SU-DHL-6 (cell line): Measurements from ENCODE around the gene DPCD.

Experiments used
- H2AFZ ChIP-seq: fragments of 200-600 bp; sonication (generic); 2 replicates; pipeline ENCODE4 v1.6.1; 2014; ENCODE audit warnings: low read depth, mild to moderate bottlenecking, moderate library complexity, mixed read lengths, antibody characterized with exemption, low read length; ENCODE audit not compliant: severe bottlenecking
- H3F3A ChIP-seq: fragments of 200-600 bp; shearing (Covaris generic); 2 replicates; pipeline ENCODE4 v1.6.0; 2016; ENCODE audit warnings: antibody characterized with exemption, mild to moderate bottlenecking; ENCODE audit not compliant: insufficient read depth
- H3K27ac ChIP-seq: fragments of 200-600 bp; sonication (generic); 2 replicates; pipeline ENCODE4 v1.5.1; 2016; ENCODE audit warnings: low read depth, mild to moderate bottlenecking, low read length, moderate library complexity, mixed read lengths
- H3K27me3 ChIP-seq: fragments of 200-600 bp; sonication (generic), shearing (Covaris generic); 2 replicates; pipeline ENCODE4 v1.6.0; 2014; ENCODE audit warnings: mild to moderate bottlenecking, low read length
- H3K36me3 ChIP-seq: fragments of 200-600 bp; sonication (generic); 2 replicates; pipeline ENCODE4 v1.6.1; 2014; ENCODE audit warnings: mild to moderate bottlenecking, low read length, mixed read lengths
- H3K4me2 ChIP-seq: fragments of 300-600, 200-600 bp; shearing (Covaris generic), sonication (generic); 2 replicates; pipeline ENCODE4 v1.6.0; 2014; ENCODE audit warnings: low read length, low read depth, mild to moderate bottlenecking; ENCODE audit not compliant: poor library complexity, severe bottlenecking
- H3K4me3 ChIP-seq: fragments of 200-600 bp; sonication (generic); 2 replicates; pipeline ENCODE4 v1.5.1; 2014; ENCODE audit warnings: antibody characterized with exemption, low read length, mild to moderate bottlenecking, mixed read lengths; ENCODE audit not compliant: insufficient read depth, poor library complexity, severe bottlenecking
- H3K79me2 ChIP-seq: fragments of 200-600 bp; sonication (generic); 2 replicates; pipeline ENCODE4 v1.6.1; 2014; ENCODE audit warnings: mild to moderate bottlenecking, low read length, moderate library complexity; ENCODE audit not compliant: insufficient read depth
- H3K9ac ChIP-seq: fragments of 200-600 bp; sonication (generic); 2 replicates; pipeline ENCODE4 v1.7.0; 2014; ENCODE audit warnings: mild to moderate bottlenecking, low read length
- H3K9me2 ChIP-seq: fragments of 200-600 bp; sonication (generic); replicated peaks from 2 replicates; pipeline ENCODE4 v1.6.1; 2014; ENCODE audit warnings: low read length; ENCODE audit not compliant: insufficient read depth
- H3K9me3 ChIP-seq: fragments of 200-600 bp; sonication (generic); 2 replicates; pipeline ENCODE4 v1.6.1; 2014; ENCODE audit warnings: low read length, mixed read lengths; ENCODE audit not compliant: insufficient read depth
- H4K20me1 ChIP-seq: fragments of 200-600 bp; sonication (generic); 2 replicates; pipeline ENCODE4 v1.6.1; 2014; ENCODE audit warnings: low read depth, mild to moderate bottlenecking, antibody characterized with exemption, low read length, moderate library complexity, mixed read lengths
- EZH2phosphoT487 ChIP-seq: fragments of 200-600 bp; sonication (generic), shearing (Covaris generic); conservative IDR thresholded peaks from 2 replicates; pipeline ENCODE4 v1.6.1; 2018; ENCODE audit warnings: mild to moderate bottlenecking, antibody characterized with exemption, low read length, moderate library complexity, mixed read lengths
- TF ChIP-seq, protein P1 (sequence below): fragments of 200-600 bp; sonication (generic); IDR thresholded peaks from one replicate; pipeline ENCODE4 v1.5.1; 2017; ENCODE audit warnings: antibody characterized with exemption, mild to moderate bottlenecking, low read length, moderate library complexity; ENCODE audit not compliant: insufficient read depth, poor library complexity, severe bottlenecking

The DPCD gene

DNA sequence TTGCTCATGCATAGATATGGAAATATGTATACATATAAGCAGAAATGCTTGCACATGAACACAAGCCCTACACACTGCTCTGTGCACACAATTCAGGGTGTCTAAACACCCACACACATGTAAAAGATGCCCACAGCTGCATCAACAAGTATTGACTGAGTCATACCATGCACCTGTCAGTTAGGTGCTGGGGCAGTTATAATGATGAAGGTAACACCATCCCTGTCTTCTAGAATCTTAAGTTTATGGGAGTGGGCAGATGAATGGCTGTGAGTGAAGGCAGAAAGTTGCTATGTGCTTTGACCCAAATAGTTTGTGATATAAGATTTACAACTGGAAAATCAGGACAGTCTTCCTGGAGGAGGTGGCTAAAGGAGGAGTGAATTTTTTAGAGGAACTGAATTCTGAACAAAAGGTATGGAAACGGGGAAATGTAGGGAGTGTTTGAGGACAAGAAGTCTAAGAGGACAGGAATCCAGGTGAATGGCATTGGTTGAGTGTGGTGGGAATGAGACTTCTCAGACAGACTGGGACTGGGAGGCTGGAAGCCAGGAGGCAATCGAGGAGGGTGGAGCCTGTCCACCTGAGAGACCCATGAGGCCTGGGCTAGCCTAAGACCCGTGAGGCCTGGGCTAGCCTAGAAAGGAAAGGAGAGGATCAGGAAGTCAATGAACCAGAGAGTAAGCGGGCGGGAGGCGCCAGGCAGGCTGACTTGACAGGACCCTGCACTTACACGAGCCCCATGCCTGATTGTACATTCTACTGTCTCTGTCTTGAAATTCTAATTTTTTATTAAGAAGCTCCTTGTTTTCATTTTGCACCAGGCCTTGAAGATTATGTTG, 20.7 kb upstream of the DPCD start:
- no peaks in the 10 kb centered on the region for H4K20me1 ChIP-seq
- H3K4me3 ChIP-seq, result no peak overlapping the region
- no peak overlapping the region for H2AFZ ChIP-seq
- H3K9ac ChIP-seq, result no peak overlapping the region
- no peaks in the 10 kb centered on the region for H3K9me3 ChIP-seq
- no peak overlapping the region for H3K27ac ChIP-seq
- no peak overlapping the region for H3K4me2 ChIP-seq
- no peaks in the 10 kb centered on the region; the same call in 1 of the 2 replicates for H3K27me3 ChIP-seq
- H3F3A ChIP-seq, result no peaks in the 10 kb centered on the region
- H3K36me3 ChIP-seq, result no peaks in the 10 kb centered on the region
- H3K9me2 ChIP-seq, result no peaks in the 10 kb centered on the region
- H3K79me2 ChIP-seq, result no peaks in the 10 kb centered on the region
- TF ChIP-seq, protein P1, sequence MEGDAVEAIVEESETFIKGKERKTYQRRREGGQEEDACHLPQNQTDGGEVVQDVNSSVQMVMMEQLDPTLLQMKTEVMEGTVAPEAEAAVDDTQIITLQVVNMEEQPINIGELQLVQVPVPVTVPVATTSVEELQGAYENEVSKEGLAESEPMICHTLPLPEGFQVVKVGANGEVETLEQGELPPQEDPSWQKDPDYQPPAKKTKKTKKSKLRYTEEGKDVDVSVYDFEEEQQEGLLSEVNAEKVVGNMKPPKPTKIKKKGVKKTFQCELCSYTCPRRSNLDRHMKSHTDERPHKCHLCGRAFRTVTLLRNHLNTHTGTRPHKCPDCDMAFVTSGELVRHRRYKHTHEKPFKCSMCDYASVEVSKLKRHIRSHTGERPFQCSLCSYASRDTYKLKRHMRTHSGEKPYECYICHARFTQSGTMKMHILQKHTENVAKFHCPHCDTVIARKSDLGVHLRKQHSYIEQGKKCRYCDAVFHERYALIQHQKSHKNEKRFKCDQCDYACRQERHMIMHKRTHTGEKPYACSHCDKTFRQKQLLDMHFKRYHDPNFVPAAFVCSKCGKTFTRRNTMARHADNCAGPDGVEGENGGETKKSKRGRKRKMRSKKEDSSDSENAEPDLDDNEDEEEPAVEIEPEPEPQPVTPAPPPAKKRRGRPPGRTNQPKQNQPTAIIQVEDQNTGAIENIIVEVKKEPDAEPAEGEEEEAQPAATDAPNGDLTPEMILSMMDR, result no peak
- TF ChIP-seq EZH2phosphoT487, result no peak

DNA sequence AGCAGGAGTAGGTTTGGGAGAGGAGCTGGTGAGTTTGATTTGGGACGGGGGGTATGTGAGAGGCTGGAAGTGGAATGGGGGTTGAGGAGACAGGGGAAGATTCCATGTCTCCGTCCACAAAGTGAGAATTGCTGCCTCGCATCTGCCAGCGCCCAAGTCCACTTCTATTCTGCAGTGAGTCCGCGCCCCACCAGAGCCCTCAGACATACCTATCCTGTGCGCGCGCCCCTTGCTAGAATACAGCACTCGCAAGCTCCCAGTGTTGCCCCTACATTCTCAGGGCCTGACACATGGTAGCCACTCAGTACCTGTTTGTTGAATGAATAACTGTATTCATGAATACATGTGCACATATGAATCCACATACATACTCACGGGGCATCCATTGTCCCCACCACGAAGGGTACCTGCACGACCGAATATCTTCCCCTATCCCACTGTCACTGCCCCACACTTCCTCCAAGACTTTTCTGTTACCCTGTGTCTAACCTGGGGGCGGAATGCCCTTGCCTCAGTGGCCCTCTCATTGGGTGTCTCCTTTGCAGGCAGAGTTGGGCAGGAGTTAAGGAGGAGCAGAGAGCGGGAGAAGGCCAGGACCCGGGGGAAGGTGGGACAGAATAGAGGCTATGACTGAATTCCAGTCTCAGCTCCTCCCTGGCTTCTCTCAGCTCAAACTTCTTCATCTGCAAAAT, 19.9 kb upstream of the DPCD start:
- TF ChIP-seq, protein P1, result no peak
- no peak for TF ChIP-seq EZH2phosphoT487

DNA sequence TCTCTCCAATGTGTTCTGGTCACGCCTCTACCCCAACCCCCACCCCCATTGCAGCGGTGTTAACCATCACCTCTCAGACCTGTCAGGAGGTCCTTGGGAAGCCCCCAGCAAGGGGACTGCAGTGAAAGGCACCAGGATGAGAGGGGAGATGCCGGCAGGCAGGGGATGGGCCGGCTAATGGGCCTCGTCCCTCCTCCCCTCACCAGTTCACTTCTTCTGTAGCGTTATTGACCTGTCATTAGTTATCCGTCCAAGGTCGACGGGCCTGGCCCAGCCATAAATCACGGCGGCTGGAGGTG, 18.8 kb upstream of the DPCD start:
- H3K79me2 ChIP-seq, result no peaks in the 10 kb centered on the region
- H3K36me3 ChIP-seq, result no peaks in the 10 kb centered on the region
- TF ChIP-seq EZH2phosphoT487, result no peak
- TF ChIP-seq, protein P1, result no peak
- no peaks in the 10 kb centered on the region for H3K9me3 ChIP-seq
- H3K9me2 ChIP-seq, result no peaks in the 10 kb centered on the region
- H3K27me3 ChIP-seq, result no peaks in the 10 kb centered on the region; the same call in 1 of the 2 replicates
- H3K9ac ChIP-seq, result 0 out of 2 replicates have a peak overlapping the region, but pooled peaks have one; percentile 55
- no peaks in the 10 kb centered on the region for H3F3A ChIP-seq
- H3K27ac ChIP-seq, result no peak overlapping the region
- peak overlapping the region; percentile 67 for H3K4me3 ChIP-seq
- no peaks in the 10 kb centered on the region for H4K20me1 ChIP-seq
- H2AFZ ChIP-seq, result peak overlapping the region; percentile 94
- peak overlapping the region; percentile 86 for H3K4me2 ChIP-seq

More for the DNA sequence above, 19.9 kb upstream of the DPCD start:
- Histone ChIP-seq H3K9me3 (no peaks in the 10 kb centered on the region), H3F3A (no peaks in the 10 kb centered on the region), H3K27me3 (no peaks in the 10 kb centered on the region; the same call in 1 of the 2 replicates), H3K79me2 (no peaks in the 10 kb centered on the region), H3K4me2 (no peak overlapping the region), H4K20me1 (no peaks in the 10 kb centered on the region), H3K36me3 (no peaks in the 10 kb centered on the region), H3K27ac (no peak overlapping the region), H3K9ac (no peak overlapping the region), H2AFZ (no peak overlapping the region), H3K4me3 (no peak overlapping the region), H3K9me2 (no peaks in the 10 kb centered on the region)
